ENCODE results near the gene BCS1L. TPM values are rescaled to one million over a fixed set of nuclear protein-coding genes. Genes with fewer than 3 reads are reported as not detected.

BCS1L gene
- total and polyA plus RNA-seq, 2 of the 13 experiments (the other 11 are each of a cell fraction or from before 2014, with no cell fraction given), result 48.9 to 76.0 TPM

DNA sequence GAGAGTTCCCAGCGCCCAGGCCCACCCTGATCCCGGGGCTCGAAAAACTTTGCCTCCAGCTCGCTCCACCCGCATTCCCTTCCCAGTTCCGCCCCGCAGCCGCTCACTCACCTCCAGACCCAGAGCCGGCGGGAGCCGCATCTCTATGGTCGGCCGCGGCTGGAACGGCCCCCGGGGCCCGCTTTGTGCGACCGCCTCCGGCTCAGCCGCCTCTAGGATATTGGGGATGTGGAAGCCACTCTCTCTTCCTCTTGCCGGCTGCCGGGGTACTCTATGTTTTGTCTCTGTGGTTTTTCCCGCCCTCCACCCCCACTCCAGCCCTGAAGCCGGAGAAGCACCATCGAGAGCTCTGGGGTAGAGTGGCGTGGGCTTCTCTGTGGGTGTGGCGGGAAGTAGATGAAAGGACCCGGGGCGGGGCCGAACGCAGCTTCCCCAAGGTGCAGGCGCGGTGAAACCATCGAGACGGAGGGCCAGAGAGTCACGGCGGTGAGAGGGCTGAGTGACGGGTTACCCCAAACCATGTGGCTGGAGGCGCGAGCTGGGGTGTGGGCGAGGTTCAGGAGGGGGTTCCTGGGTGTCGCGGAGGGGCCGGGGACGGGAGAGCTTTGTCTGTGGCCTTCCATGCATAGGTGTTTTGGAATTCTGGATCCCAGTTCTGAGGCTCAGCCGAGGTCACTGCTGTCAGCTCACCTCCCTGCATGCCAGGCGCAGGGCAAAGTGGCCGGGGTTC, at the start of gene BCS1L, which contains the start of gene ZNF142 (continued):
- TF ChIP-seq ZNF484 (CRISPR knock-in tag; IDR thresholded peaks at IDR 0.05; ENCODE audit: borderline replicate concordance, low read depth) (no peak), ZNF317 (CRISPR knock-in tag; IDR thresholded peaks at IDR 0.05) (peak; percentile 78), ZNF234 (CRISPR knock-in tag; conservative IDR thresholded peaks at IDR 0.05) (no peak), BORCS8-MEF2B (CRISPR knock-in tag; IDR thresholded peaks at IDR 0.05) (peak; percentile 72; the same call in 1 of the 2 replicates), ZC3H13 (CRISPR knock-in tag; IDR thresholded peaks at IDR 0.05) (peak; percentile 37), RBM39 (IDR thresholded peaks at IDR 0.05; ENCODE audit: low read depth, low read length, poor library complexity, severe bottlenecking) (peak; percentile 92), ZNF124 (CRISPR knock-in tag; IDR thresholded peaks at IDR 0.05) (no peak; the same call in 1 of the 2 replicates), ETV6 (CRISPR knock-in tag; conservative IDR thresholded peaks at IDR 0.05) (peak; percentile 76), HNRNPL (IDR thresholded peaks at IDR 0.05; ENCODE audit: low read depth, low read length) (peak; percentile 80; the same call in 1 of the 2 replicates), HOXD1 (CRISPR knock-in tag; IDR thresholded peaks at IDR 0.05) (0 out of 2 replicates have a peak, but pooled peaks have one; percentile 41), REPIN1 (CRISPR knock-in tag; IDR thresholded peaks at IDR 0.05; ENCODE audit: borderline replicate concordance, low read depth) (peak; percentile 83; the same call in 1 of the 2 replicates), ZFP36L1 (CRISPR knock-in tag; IDR thresholded peaks at IDR 0.05) (no peak; the same call in 1 of the 2 replicates), TBX3 (IDR thresholded peaks at IDR 0.05; ENCODE audit: borderline replicate concordance) (peak; percentile 53; the same call in 1 of the 2 replicates), SP2 (CRISPR knock-in tag; IDR thresholded peaks at IDR 0.05) (0 out of 2 replicates have a peak, but pooled peaks have one; percentile 1)
- TF ChIP-seq, protein P1, sequence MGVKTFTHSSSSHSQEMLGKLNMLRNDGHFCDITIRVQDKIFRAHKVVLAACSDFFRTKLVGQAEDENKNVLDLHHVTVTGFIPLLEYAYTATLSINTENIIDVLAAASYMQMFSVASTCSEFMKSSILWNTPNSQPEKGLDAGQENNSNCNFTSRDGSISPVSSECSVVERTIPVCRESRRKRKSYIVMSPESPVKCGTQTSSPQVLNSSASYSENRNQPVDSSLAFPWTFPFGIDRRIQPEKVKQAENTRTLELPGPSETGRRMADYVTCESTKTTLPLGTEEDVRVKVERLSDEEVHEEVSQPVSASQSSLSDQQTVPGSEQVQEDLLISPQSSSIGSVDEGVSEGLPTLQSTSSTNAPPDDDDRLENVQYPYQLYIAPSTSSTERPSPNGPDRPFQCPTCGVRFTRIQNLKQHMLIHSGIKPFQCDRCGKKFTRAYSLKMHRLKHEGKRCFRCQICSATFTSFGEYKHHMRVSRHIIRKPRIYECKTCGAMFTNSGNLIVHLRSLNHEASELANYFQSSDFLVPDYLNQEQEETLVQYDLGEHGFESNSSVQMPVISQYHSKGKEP (CRISPR knock-in tag; IDR thresholded peaks at IDR 0.05), result no peak
- TF ChIP-seq, protein P2, sequence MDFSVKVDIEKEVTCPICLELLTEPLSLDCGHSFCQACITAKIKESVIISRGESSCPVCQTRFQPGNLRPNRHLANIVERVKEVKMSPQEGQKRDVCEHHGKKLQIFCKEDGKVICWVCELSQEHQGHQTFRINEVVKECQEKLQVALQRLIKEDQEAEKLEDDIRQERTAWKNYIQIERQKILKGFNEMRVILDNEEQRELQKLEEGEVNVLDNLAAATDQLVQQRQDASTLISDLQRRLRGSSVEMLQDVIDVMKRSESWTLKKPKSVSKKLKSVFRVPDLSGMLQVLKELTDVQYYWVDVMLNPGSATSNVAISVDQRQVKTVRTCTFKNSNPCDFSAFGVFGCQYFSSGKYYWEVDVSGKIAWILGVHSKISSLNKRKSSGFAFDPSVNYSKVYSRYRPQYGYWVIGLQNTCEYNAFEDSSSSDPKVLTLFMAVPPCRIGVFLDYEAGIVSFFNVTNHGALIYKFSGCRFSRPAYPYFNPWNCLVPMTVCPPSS (IDR thresholded peaks at IDR 0.05), result no peak
- TF ChIP-seq, protein P3, sequence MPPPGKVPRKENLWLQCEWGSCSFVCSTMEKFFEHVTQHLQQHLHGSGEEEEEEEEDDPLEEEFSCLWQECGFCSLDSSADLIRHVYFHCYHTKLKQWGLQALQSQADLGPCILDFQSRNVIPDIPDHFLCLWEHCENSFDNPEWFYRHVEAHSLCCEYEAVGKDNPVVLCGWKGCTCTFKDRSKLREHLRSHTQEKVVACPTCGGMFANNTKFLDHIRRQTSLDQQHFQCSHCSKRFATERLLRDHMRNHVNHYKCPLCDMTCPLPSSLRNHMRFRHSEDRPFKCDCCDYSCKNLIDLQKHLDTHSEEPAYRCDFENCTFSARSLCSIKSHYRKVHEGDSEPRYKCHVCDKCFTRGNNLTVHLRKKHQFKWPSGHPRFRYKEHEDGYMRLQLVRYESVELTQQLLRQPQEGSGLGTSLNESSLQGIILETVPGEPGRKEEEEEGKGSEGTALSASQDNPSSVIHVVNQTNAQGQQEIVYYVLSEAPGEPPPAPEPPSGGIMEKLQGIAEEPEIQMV (CRISPR knock-in tag; IDR thresholded peaks at IDR 0.05; ENCODE audit: low read depth), result no peak
- TF ChIP-seq, protein P4, sequence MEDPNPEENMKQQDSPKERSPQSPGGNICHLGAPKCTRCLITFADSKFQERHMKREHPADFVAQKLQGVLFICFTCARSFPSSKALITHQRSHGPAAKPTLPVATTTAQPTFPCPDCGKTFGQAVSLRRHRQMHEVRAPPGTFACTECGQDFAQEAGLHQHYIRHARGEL (CRISPR knock-in tag; IDR thresholded peaks at IDR 0.05), result peak; percentile 89; the same call in 1 of the 2 replicates
- TF ChIP-seq, protein P5, sequence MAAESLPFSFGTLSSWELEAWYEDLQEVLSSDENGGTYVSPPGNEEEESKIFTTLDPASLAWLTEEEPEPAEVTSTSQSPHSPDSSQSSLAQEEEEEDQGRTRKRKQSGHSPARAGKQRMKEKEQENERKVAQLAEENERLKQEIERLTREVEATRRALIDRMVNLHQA (CRISPR knock-in tag; IDR thresholded peaks at IDR 0.05), result no peak
- TF ChIP-seq, protein P6, sequence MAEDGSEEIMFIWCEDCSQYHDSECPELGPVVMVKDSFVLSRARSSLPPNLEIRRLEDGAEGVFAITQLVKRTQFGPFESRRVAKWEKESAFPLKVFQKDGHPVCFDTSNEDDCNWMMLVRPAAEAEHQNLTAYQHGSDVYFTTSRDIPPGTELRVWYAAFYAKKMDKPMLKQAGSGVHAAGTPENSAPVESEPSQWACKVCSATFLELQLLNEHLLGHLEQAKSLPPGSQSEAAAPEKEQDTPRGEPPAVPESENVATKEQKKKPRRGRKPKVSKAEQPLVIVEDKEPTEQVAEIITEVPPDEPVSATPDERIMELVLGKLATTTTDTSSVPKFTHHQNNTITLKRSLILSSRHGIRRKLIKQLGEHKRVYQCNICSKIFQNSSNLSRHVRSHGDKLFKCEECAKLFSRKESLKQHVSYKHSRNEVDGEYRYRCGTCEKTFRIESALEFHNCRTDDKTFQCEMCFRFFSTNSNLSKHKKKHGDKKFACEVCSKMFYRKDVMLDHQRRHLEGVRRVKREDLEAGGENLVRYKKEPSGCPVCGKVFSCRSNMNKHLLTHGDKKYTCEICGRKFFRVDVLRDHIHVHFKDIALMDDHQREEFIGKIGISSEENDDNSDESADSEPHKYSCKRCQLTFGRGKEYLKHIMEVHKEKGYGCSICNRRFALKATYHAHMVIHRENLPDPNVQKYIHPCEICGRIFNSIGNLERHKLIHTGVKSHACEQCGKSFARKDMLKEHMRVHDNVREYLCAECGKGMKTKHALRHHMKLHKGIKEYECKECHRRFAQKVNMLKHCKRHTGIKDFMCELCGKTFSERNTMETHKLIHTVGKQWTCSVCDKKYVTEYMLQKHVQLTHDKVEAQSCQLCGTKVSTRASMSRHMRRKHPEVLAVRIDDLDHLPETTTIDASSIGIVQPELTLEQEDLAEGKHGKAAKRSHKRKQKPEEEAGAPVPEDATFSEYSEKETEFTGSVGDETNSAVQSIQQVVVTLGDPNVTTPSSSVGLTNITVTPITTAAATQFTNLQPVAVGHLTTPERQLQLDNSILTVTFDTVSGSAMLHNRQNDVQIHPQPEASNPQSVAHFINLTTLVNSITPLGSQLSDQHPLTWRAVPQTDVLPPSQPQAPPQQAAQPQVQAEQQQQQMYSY (CRISPR knock-in tag; IDR thresholded peaks at IDR 0.05), result no peak; the same call in 1 of the 2 replicates

Data from HepG2 (cell line).